ENCODE data around the gene RNU2-1.
"Not testable (repeated sequence)": the region's sequence is repeated elsewhere in the genome, so short reads cannot be mapped to it uniquely, and the experiment has no call there.

The RNU2-1 gene

GRCh38 chr17:43215341-43215740 is 18.4 kb downstream of the RNU2-1 start:
- no peak for DNase-seq

- DNase-seq = no peak
These were observed 20.2 kb downstream of the RNU2-1 start for GRCh38 chr17:43213545-43213944.

GRCh38 chr17:43212641-43213490 is 20.9 kb downstream of the RNU2-1 start:
- DNase-seq = no peak

- peak; percentile 67 for DNase-seq
These were observed 22.0 kb downstream of the RNU2-1 start, which contains the start of gene TMEM106A for GRCh38 chr17:43211480-43212402. TSS of gene TMEM106A (plus strand) at chr17:43211875. CDS start at chr17:43213042, 1,167 bp downstream.

GRCh38 chr17:43211123-43211479 is 22.7 kb downstream of the RNU2-1 start:
- no peak for DNase-seq

- DNase-seq = no peak
These were observed 23.2 kb downstream of the RNU2-1 start for GRCh38 chr17:43210576-43210975.

- DNase-seq = not testable (repeated sequence)
These were observed 30.8 kb downstream of the RNU2-1 start for GRCh38 chr17:43203013-43203412.

- no peak for DNase-seq
These were observed 33.6 kb downstream of the RNU2-1 start for GRCh38 chr17:43200127-43200526.

GRCh38 chr17:43199633-43200032 is 34.1 kb downstream of the RNU2-1 start:
- DNase-seq = no peak

- no peak for DNase-seq
These were observed 40.5 kb downstream of the RNU2-1 start for GRCh38 chr17:43193251-43193650.

GRCh38 chr17:43186656-43187055 is 47.1 kb downstream of the RNU2-1 start:
- not testable (repeated sequence) for DNase-seq

- no peak for DNase-seq
These were observed 49.9 kb downstream of the RNU2-1 start for GRCh38 chr17:43183921-43184320.

All from activated CD4-positive, alpha-beta T cell treated with anti-CD3 and anti-CD28 coated beads, Interleukin-2, amount 50 U/mL, for 1 hour (primary cell).